ENCODE measurements around the gene SHISA9.

DNA sequence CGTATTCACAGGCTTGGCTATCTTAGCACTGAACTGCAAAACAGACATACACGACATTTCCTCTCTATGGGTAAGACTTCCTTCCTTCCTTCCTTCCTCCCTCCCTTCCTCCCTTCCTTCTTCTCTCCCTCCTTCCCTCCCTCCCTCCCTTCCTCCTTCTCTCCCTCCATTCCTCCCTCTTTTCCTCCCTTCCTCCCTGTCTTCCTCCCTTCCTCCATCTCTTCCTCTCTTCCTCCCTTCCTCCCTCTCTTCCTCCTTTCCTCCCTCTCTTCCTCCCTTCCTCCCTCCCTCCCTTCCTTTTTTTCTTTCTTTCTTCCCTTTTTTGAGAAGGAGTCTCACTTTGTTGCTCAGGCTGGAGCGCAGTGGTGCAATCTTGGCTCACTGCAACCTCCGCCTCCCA is 22.4 kb upstream of the SHISA9 start:
- no peak for TF ChIP-seq CTCF (IDR thresholded peaks at IDR 0.05)
- no peak for TF ChIP-seq POLR2A (IDR thresholded peaks at IDR 0.05)
